DOHH2 (cell line): Measurements from ENCODE around the gene RIMS1.

Experiments used
- CTCF ChIP-seq: fragments of 200-600 bp; sonication (generic); IDR thresholded peaks from one replicate; pipeline ENCODE4 v1.5.1; 2014; ENCODE audit warnings: antibody characterized with exemption, mild to moderate bottlenecking, low read depth, low read length; ENCODE audit not compliant: poor library complexity, severe bottlenecking
- EZH2phosphoT487 ChIP-seq: fragments of 200-600 bp; sonication (generic); IDR thresholded peaks from 2 replicates; pipeline ENCODE4 v1.6.1; 2017; ENCODE audit warnings: borderline replicate concordance, mild to moderate bottlenecking, antibody characterized with exemption, low read length, moderate library complexity, mixed read lengths

GRCh38 chr6:71994705-71995271 lies 108.4 kb downstream of the RIMS1 start:
- TF ChIP-seq CTCF (no peak), EZH2phosphoT487 (no peak)
